MM.1S (cell line): ENCODE results near the gene ZNF888.

Source experiments
- CTCF ChIP-seq: fragments of 300-600 bp; sonication (generic); IDR thresholded peaks from 2 replicates; pipeline ENCODE4 v1.5.1; 2016; ENCODE audit warnings: antibody characterized with exemption, low read length, mixed read lengths
- EZH2phosphoT487 ChIP-seq: fragments of 300-600 bp; sonication (generic); IDR thresholded peaks from 2 replicates; pipeline ENCODE4 v1.6.1; 2018; ENCODE audit warnings: antibody characterized with exemption, low read length

GRCh38 chr19:52896431-52897137, 26.6 kb downstream of the ZNF888 start:
- TF ChIP-seq EZH2phosphoT487 (no peak), CTCF (no peak)
